Placental epithelial cell (primary cell): ENCODE measurements around the gene NKTR. TPM values are rescaled to one million over a fixed set of nuclear protein-coding genes. Genes with fewer than 3 reads are reported as not detected.

ENCODE experiments used
- total RNA-seq: library from RNA; depleted of rRNA; stranded (reverse); fragments of >200 nt; gene quantifications from 2 replicates; pipeline ENCODE4 v1.2.3, GENCODE V29; 2012

The NKTR gene
- total RNA-seq = 97.9 and 124 TPM in 2 replicates

DNA sequence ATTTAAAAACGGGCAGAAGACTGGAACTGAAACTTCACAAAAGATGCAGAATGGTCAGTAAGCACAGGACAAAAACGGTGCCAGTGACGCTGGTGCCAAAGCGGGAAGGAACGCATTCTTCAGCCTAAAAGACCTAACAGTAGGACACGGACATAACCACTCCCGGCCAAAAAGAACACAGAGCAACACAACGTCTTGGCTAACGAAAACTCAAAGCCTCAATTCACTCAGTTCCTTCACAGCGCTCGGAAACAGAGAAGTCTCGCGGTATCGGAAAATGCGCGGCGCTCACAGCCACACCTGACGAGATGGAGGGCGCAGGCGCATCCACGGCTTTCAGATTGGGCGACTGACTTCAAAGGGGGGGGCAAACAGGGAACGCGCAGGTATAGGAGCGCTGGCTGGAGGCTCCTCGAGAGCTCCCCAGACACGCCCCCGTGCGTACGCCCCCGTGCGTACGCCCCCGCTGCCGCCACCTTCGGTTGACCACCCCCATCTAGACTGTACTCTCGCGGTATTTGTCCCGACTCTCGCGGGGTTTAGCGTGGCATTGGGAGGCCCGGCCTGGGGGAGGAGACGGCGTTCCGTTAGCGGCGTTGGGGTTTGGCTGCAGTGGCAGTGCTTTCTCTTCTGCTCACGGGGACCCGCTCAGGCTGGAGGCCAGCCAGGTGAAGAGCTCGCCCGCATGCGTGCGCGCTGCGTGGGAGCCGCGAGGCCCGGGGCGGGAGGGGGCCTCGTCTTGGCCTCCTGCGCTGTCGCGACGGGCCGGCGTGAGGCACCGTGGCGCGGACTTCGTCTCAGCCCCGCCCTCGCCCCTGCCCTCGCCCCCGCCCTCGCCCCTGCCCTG, at the start of gene NKTR:
NKTR (plus strand) TSS at position 576 of the 847 bp plus-strand sequence. CDS start 321 bp downstream, outside the sequence.

DNA sequence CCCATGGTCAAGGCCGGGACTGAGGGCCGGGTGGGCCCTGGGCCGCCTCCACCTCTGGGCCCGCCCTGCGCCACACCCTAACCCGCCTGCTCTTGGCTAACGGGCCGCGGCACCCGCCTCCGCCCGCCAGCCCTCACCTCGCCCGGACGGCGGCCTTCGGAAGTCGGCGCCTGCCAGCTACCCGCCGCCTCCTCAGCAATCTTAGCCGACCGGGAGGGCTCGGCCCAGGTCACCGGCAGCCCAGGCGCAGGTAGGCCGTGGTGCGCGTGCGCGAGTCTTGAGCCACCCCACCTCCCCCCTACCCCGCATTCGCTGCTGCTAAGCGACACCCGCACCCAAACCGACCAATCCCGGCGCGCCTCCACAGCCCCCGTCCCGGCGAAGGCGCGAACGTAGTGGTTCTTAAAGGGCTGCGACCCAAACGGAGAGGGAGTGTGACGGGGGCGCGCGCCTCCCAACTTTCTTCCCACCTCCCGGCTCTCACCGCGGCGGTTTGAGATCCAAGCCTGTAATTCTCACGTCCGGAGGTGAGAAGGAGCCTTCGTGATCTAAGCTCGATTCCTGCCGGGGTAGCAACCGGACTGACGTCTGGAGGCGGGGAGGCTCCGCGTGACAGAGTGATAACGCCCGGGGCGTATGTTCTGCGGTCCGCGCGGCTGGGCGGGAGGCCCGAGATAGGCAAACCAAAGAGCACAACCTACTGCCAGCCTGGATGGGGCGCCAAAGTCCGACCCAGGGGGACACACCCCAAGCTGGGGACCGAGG, 18.6 kb upstream of the NKTR start, which contains the start of gene SEC22C:
SEC22C (minus strand) TSS at position 259 of the 765 bp plus-strand sequence. CDS start 12,921 bp downstream, outside the sequence.

GRCh38 chr3:42653560-42654330, 53.3 kb downstream of the NKTR start, which contains the start of gene ZBTB47:
Gene ZBTB47, plus strand, starts transcription at chr3:42653697. Its CDS starts 4,659 bp downstream, at chr3:42658356.

GRCh38 chr3:42685363-42685881, 84.9 kb downstream of the NKTR start, which contains the start of gene KLHL40:
Gene KLHL40, plus strand, starts transcription at chr3:42685537. Its CDS starts 82 bp downstream, at chr3:42685619.

Other genes with a start within 250 kb of the NKTR start
- gene LYZL4, start 190.1 kb upstream of the NKTR start, total RNA-seq = 0.39 TPM in 1 of 2 replicates, not detected in the other
- gene VIPR1, start 98.0 kb upstream of the NKTR start, total RNA-seq = under 0.01 and 0.33 TPM in 2 replicates
- gene SEC22C, start 18.7 kb upstream of the NKTR start, total RNA-seq = 34.9 and 65.2 TPM in 2 replicates
- 12.8 and 16.1 TPM in 2 replicates for gene SS18L2, start 9.8 kb upstream of the NKTR start, total RNA-seq
- gene ZBTB47, start 53.0 kb downstream of the NKTR start, total RNA-seq = 56.9 and 61.3 TPM in 2 replicates
- gene KLHL40, start 84.9 kb downstream of the NKTR start, total RNA-seq = not detected in 2 replicates
- not detected in 2 replicates for gene HHATL, start 102.1 kb downstream of the NKTR start, total RNA-seq
- 0.11 and 0.79 TPM in 2 replicates for gene CCDC13, start 172.6 kb downstream of the NKTR start, total RNA-seq
- gene HIGD1A, start 203.8 kb downstream of the NKTR start, total RNA-seq = 80.5 and 181 TPM in 2 replicates
- gene ACKR2, start 208.8 kb downstream of the NKTR start, total RNA-seq = 58.5 and 83.1 TPM in 2 replicates